Smooth muscle cell of the brain vasculature (primary cell): ENCODE results near the gene STARD10.

Experiments
- DNase-seq: peaks from one replicate; pipeline ENCODE4 v3.0.0-alpha.2; 2012; ENCODE audit warnings: low read depth, low spot score

STARD10 gene

DNA sequence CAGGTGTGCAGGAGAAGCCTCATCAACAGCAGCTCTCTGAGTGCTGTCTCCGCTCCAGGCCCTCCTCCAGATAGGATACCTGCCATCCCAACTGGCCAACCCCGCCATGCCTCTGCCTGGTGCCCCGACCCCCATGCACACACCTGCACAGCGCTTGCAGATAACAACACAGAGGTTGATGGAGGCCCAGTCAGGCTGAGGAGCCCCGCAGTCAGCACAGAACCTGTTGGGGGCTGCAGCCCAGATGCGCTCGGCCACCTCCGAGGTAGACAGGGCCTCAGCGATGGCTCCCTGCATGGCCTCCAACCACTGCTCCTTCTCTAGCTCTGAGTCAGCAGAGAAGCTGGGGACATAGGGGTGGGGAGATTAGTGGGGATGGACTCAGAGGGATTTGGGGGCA lies 86.8 kb downstream of the STARD10 start:
- no peak for DNase-seq

DNA sequence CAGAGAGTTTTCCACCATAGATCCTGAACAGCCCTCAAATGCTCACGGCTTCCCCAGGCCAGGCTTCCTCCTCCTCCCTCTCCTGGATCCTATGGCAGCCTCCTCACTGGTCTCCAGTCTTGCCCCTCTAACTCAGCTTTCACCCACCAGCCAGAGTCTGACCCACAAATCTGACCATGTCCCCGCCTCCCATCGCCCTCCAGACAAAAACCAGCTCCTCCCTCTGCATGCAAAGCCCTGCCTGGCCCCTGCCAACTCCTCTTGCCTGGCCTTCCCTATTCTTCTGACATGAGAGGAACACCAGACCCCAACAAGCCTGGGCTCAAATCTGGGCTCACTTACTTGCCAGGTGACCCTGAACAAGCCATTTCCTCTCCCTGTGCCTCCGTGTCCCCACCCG lies 87.3 kb downstream of the STARD10 start:
- no peak for DNase-seq

DNA sequence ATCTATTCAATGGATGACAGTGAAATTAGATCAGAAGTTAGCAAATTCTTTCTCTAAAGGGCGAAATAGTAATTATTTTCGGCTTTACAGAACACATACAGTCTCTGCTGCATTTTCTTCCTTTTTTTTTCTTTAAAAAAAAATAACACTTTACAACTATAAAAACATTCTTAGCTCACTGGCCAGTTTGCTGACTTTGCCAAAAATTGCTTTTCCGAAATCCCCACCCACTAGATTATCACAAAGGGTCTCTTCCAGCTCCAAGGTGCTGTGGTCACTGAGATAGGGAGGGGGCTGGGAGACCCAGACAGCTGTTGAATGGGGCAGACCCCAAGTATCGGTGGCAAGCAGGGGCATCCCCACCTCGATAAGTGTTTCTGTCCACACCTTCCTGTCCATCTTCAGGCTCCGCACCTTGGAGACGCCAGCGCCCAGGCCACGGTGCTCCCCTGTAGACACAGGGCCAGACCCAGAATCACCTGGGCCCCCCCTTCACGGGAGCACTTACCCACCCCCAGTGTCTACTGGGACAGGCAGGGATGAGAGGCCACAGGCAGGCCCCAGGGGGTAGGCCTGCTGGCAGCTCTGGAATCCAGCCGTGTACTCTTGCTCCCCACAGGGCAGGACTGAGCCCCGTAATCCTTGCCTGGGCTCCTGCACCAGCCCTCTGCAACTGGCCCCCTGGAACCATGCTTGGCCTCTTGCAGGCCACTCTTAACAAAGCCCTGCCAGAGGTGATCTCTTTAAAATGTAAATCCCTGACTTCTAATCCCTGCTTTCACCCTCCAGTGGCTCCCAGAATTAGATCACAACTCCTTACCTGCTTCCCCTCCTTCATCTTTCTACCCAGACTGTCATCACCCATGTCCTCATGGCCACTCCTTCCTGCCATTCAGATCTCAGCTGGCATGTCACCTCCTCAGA lies 88.1 kb downstream of the STARD10 start:
- no peak for DNase-seq

DNA sequence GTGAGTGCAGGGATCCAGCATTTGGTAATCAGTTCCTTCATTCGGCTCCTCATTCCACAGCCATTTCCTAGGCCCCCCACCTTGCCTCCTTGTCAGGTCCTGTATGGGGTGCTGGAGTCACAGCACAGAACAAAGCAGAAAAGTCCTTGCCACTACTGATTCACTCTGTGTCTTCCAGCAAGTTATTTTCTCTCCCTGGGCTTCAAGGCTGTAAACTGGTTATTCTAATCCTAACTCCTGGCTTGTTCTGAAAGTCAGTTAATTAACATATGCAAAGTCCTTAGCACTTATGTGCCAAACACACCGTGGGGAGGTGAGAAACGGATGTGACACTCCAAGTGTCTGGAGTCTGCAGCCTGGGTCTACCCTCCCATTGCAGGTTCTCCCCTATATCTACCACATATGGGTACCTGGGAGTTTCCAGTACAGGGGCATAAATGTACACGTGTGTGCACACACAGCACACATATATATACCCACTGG lies 89.0 kb downstream of the STARD10 start:
- DNase-seq, result no peak
